ENCODE data around the gene AQP12A.

DNA sequence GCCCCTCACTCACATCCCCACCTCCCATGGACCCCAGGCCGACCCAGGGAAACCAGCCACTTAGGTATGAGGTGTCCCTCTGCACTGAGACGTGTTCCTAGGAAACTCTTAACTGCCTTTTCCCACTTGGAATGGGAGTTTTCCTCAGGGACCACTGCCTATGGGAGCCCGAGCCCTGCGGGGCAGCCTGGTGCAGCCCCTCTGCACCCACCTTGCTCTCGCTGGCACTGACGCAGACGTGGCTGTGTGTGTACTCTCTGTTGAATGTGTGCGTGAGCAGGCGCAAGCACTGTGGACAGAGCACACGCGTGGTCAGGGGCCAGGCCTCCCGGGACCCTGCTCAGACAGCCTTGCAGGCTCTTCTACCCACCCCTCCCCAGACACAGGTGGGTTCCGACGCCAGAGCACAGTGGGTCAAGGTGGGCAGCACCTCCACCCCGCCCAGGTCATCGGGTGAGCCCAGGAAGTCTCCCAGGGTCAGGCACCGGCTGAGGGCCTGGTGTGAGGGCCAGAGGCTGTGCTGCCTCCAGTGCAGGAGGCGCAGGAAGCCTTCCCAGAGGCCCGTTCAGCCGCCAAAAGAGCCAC is 30.0 kb downstream of the AQP12A start:
- TF ChIP-seq POLR2A (IDR thresholded peaks at IDR 0.05; ENCODE audit: low read length): no peak
- no peak for TF ChIP-seq GATA1 (IDR thresholded peaks at IDR 0.05; ENCODE audit: low read depth, low read length)
